HG03045 (cell line): ENCODE results near the gene GPRIN2.
"Not testable (repeated sequence)": the region's sequence is repeated elsewhere in the genome, so short reads cannot be mapped to it uniquely, and the experiment has no call there.

Experiments
- ATAC-seq: cut with Tn5 transposase; IDR thresholded peaks from one replicate; pipeline ENCODE4 v1.9.1; 2021; ENCODE audit warnings: mild to moderate bottlenecking, moderate library complexity; ENCODE audit not compliant: unreplicated experiment

The GPRIN2 gene

DNA sequence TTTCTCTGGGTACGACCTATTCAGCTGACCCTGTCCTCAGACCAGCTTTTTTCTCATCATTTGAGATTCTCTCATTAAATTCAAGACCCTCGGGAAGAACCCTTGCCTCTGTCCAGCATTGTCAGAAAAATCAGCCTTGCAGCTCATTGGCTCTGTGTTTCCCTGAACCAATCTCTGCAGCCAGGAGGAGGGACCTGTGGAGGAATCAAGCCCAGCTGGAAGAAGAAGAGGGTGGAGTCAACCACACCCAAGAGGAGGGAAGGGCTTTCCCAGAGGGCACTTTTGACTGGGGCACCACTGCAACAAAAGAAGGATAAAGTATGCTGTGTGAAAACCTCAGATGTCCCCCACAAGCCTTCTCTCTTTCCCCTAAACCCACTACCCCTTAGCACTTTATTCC lies 14.2 kb upstream of the GPRIN2 start:
- not testable (repeated sequence) for ATAC-seq

DNA sequence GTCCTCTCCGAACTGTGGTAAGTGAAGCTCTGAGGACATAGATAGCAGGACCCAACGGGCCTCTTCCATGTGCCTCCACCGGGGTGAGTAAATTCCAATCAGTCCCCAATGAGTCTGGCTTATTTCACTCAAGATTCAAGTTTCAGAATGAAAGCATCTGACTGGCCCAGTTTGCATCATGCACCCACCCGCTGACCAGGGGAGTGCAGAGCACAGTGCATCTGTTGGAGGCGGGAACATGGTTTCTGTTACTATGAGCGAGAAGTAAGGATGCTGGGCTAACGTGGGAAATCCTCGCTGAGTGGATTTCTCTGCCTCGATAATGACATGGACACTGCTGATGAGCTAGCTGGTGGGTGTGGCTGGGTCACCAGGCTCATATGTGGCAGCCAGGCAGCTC lies 10.7 kb upstream of the GPRIN2 start:
- not testable (repeated sequence) for ATAC-seq

DNA sequence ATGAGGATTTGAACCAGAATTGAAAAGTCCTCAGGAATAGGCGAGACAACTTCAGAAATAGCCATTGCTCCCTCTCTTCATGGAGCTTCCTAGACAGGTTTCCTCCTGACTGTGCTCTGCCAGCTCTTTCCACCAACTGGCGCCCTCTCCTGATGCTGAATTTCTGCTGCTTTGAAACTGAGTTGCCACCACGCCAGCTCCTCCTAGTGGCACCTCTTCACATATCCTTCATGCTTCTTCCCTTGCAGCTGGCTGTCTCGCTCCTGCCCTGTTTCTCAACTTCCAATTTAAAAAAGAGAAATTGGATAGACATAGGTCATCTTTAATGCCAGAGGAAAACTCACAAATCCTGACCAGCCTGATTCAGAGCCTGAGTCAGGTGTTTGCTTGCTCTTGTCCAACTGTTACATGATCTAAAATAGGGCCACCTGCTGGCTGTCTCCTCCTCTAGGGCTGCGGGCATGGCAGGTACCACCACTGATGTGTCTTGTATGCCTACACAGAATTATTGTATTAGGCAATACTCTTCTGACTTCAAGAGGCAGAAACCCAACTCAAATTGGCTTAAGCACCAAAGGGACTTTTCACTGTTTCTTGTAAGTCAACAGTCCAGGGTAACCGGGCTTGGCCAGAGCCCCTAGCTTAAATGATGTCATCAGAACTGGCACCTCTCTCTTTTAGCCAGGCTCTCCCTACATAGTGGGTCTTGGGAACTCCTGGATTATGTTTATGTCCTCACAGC lies 9.3 kb upstream of the GPRIN2 start:
- ATAC-seq: not testable (repeated sequence)

- ATAC-seq: no peak
These were observed 4.5 kb upstream of the GPRIN2 start for GRCh38 chr10:46560952-46561351.

- no peak for ATAC-seq
These were observed 3.9 kb upstream of the GPRIN2 start for GRCh38 chr10:46560381-46560780.

GRCh38 chr10:46559231-46559671 lies 2.8 kb upstream of the GPRIN2 start:
- ATAC-seq: no peak

DNA sequence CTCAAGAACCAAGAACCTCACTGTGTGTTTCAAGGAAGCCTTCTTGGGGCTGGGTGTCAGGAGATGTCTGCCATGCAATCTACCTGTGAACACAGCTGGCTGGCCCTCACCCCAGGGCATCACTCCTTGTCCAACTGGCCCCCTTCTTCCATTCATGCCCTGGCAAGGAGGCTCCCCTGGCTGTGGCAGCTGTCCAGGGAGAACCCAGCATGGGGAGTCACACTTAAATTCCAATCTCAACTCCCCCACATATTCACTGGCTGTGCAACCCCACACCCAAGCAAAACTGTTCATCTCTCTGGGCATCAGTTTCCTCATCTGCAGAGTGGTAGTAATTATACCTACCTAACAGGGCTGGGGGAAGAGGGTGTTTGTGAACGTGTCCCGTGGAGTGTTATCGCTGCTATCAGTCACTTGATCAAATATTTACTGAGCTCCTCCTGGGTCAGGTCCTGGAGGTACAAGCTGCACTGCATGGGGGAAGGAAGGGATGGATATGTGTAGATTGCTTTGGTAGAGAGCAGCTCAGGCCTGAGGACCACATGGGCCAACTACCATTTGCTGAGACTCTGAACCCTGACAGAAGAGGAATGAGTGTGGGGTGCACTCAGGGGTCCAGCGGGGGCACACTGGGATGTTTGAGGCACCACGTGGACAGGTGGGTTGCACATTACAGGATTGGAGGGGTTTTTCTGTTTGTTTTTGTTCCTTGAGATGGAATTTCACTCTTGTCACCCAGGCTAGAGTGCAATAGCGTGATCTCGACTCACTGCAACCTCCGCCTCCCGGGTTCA lies 2.1 kb upstream of the GPRIN2 start:
- ATAC-seq: no peak

DNA sequence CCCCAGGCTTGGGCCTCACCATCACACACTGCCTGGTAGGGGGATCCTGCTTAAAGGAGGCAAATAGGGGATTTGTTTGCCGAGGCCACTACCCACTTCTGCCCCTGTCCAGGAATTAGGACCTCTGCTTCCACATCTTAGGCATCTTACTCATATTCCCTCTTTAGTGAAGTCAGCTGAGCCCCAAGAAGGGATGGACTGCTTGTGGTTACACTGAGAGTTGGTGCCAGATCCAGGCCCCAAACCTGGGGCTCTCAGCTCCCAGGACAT lies 1.6 kb upstream of the GPRIN2 start:
- no peak for ATAC-seq

GRCh38 chr10:46557319-46558121 lies 1.1 kb upstream of the GPRIN2 start:
- no peak for ATAC-seq

DNA sequence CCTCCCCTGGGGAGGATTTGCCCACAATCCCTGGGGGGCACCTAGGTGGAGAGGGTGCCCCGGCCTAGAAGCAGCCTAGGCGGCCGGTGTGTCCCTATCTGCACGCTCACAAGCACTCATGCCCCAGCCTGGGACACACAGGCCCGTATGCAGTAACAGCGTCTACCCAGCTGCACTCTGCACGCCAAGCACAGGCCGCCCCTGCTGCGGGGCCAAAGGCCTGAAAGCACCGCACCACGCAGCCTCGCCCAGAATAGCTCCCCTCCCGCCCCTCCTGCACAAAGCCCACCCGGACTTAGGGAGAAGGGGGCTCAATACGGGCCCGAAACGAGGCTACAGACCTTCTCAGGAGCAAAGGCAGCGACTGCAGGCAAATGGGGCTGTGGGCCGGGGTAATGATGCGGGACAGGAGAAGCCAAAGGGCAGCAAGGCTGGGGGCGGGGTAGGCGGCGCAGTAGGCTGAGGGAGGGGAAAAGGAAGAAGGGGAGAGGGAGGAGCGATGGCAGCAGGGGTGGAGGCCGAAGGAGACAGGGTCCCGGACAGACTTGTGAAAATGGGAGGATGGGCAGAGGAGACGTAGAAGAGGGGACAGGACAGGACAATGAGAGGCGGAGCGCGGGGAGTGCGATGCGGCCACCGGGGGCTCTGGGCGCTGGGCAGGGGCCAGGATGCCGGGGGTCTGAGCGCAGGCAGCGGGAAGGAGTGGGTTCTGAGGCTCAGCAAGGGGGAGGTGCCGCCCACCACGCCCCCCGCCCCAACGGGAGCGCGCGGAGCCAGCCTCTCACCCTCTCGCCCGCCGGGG lies 544 bp downstream of the GPRIN2 start:
- ATAC-seq: no peak

DNA sequence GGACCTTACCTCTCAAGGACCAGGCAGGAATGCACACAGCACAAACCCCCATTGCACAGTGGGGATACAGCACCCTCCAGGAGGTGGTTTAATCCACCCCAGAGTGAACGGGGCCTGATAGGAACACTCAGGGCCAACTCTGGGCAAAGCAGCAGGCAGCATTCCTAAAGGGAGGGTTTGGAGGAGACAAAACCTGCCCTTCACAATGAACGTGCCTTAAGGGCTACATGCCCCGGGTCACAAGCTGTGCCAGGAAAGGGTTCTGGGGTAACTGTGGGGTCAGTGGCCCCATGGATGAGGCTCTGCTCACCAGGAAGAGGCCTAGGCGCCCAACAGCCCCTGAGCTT lies 1.1 kb downstream of the GPRIN2 start:
- no peak for ATAC-seq

DNA sequence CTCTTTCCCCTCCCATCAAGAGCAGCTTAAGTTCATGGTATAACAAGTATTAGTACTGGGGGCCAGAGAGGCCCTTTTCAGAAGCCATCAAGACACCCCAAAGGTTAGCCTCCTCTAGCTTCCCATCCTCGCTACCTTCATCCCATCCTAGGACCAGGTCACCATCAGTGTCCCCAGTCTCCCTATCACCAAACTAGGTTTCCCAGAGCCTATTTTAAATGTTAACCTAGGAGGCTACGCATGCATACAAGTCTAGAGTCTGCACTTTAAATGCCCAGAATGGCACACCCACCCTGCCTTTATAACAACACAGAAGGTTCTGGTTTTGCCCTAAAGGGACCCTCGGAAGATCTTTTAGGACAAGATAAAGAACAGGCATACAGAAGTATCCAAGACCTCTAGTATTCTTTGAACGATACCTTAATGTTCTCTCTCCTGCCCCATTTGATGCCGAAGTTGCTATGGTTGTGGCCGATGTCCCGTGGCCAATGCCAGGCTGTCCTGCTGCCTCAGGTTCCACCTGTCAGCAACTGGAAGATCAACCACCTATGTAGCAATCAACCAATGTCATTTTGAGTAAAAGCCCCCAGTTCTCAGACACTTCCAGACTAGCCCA lies 2.2 kb downstream of the GPRIN2 start:
- ATAC-seq: no peak

GRCh38 chr10:46553238-46554049 lies 3.0 kb downstream of the GPRIN2 start:
- no peak for ATAC-seq

DNA sequence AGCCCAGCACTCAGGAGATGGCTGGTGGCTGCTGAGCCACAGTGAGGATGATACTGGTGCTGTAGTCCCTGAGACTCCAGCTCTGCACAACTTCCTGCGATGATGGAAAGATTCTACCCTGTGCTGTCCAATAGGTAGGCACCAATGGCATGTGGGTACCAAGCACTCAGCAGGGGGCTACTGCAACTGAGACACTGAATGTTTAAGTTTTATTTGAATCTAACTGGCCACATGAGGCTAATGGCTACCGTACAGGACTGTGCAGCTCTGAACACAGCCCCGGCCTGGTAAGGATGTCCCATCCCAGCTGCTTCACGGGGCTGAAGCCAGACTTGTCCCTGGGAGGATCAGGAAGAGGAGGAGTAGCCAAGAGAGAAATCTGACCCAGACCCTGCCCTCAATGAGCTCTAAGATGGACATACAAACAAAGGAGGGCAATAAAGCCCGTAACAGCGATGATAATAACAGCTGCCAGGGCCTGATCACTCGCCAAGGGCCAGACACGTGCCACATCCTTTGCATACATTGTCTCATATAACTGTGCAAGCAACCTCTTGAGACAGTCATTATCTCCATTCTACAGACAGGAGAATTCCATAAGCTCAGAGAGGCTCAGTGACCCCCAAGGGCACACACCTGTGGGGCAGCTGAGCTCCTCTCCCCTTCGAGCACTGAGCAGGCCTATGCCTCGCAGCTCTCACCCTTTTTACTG lies 3.8 kb downstream of the GPRIN2 start:
- no peak for ATAC-seq

- ATAC-seq: no peak
These were observed 4.5 kb downstream of the GPRIN2 start for GRCh38 chr10:46551701-46552525.

GRCh38 chr10:46550795-46551700 lies 5.4 kb downstream of the GPRIN2 start:
- ATAC-seq: no peak

- no peak for ATAC-seq
These were observed 6.2 kb downstream of the GPRIN2 start for GRCh38 chr10:46550076-46550790.
